B cell (primary cell): ENCODE data around the gene LIN28B.

Experiments
- CTCF ChIP-seq: fragments of 200-600 bp; IDR thresholded peaks from one replicate; pipeline ENCODE4 v1.8.0; 2022; ENCODE audit warnings: antibody characterized with exemption, mild to moderate bottlenecking
- EZH2 ChIP-seq: IDR thresholded peaks from 2 replicates; pipeline ENCODE4 v1.6.1; 2012; ENCODE audit warnings: borderline replicate concordance, low read depth, mild to moderate bottlenecking, moderate library complexity, low read length; ENCODE audit not compliant: insufficient read depth, poor library complexity, severe bottlenecking

DNA sequence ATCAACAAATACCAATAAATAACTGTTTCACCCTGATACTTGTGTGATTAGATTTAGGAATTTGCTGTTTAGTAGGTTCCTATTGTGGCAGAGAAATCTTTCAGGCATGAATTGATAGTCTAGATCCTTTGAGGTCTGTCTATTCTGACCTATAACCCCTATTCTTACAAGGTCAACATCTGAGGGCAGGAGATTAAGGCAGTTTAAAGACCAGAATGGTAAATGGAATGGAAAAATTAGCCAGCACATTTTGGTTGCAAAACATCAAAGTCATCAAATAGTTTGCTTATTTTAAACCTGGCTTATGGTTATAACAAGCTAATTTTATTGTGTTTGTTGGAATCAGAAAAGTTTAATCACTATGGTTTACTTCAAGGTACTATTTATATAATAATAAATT is 78.4 kb downstream of the LIN28B start:
- TF ChIP-seq CTCF (no peak), EZH2 (no peak)
